GM12891 (cell line): ENCODE results near the gene KRTAP9-4. TPM values are rescaled to one million over a fixed set of nuclear protein-coding genes. Genes with fewer than 3 reads are reported as not detected.
"Not testable (repeated sequence)": the region's sequence is repeated elsewhere in the genome, so short reads cannot be mapped to it uniquely, and the experiment has no call there.

ENCODE experiments used
- DNase-seq: peaks from one replicate; pipeline ENCODE4 v3.0.0; 2011; ENCODE audit warnings: low spot score; ENCODE audit not compliant: insufficient read length
- FAIRE-seq: peaks from 2 replicates; lab custom pipeline; 2011; peaks lifted over from hg19 to GRCh38; lab: Jason Lieb, UNC
- PAX5 ChIP-seq: IDR thresholded peaks from 2 replicates; pipeline ENCODE4 v1.6.1; 2011; ENCODE audit warnings: low read length, moderate library complexity, mild to moderate bottlenecking; ENCODE audit not compliant: insufficient read depth, severe bottlenecking
- POLR2A ChIP-seq: IDR thresholded peaks from 2 replicates; pipeline ENCODE4 v1.6.1; 2011; ENCODE audit warnings: low read depth, low read length, control low read depth
- POLR2AphosphoS5 ChIP-seq: IDR thresholded peaks from 2 replicates; pipeline ENCODE4 v1.6.1; 2011; ENCODE audit warnings: low read depth, low read length, control low read depth
- POU2F2 ChIP-seq: IDR thresholded peaks from 2 replicates; pipeline ENCODE4 v1.6.1; 2011; ENCODE audit warnings: low read depth, mild to moderate bottlenecking, control low read depth, low read length, moderate library complexity
- SPI1 ChIP-seq: IDR thresholded peaks from 2 replicates; pipeline ENCODE4 v1.6.1; 2011; ENCODE audit warnings: low read depth, low read length, control low read depth
- TAF1 ChIP-seq: IDR thresholded peaks from 2 replicates; pipeline ENCODE4 v1.6.1; 2011; ENCODE audit warnings: low read depth, low read length, control low read depth
- polyA plus RNA-seq: library from polyadenylated mRNA; unstranded; fragments of >200 nt; gene quantifications from one replicate; pipeline ENCODE4 v1.2.1, GENCODE V29; 2012; ENCODE audit warnings: low read depth, missing spikeins, inconsistent platforms; ENCODE audit not compliant: missing spikeins

Gene KRTAP9-4, protein sequence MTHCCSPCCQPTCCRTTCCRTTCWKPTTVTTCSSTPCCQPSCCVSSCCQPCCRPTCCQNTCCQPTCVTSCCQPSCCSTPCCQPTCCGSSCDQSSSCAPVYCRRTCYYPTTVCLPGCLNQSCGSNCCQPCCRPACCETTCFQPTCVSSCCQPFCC
- not detected for polyA plus RNA-seq

DNA sequence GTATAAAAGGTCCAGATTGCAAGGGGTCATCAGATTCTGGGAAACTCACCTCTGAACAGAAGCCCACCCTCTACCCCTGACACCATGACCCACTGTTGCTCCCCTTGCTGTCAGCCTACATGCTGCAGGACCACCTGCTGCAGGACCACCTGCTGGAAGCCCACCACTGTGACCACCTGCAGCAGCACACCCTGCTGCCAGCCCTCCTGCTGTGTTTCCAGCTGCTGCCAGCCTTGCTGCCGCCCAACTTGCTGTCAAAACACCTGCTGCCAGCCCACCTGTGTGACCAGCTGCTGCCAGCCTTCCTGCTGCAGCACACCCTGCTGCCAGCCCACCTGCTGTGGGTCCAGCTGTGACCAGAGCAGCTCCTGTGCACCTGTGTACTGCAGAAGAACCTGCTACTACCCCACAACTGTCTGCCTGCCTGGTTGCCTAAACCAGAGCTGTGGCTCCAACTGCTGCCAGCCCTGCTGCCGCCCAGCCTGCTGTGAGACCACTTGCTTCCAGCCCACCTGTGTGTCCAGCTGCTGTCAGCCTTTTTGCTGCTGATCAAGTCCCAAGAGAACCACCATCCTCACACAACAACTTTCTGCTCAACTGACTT is at the start of gene KRTAP9-4:
Gene KRTAP9-4, plus strand, starts transcription at position 51 of the 604 bp plus-strand sequence. Its CDS starts 34 bp downstream, at position 85.
- DNase-seq, result not testable (repeated sequence)

DNA sequence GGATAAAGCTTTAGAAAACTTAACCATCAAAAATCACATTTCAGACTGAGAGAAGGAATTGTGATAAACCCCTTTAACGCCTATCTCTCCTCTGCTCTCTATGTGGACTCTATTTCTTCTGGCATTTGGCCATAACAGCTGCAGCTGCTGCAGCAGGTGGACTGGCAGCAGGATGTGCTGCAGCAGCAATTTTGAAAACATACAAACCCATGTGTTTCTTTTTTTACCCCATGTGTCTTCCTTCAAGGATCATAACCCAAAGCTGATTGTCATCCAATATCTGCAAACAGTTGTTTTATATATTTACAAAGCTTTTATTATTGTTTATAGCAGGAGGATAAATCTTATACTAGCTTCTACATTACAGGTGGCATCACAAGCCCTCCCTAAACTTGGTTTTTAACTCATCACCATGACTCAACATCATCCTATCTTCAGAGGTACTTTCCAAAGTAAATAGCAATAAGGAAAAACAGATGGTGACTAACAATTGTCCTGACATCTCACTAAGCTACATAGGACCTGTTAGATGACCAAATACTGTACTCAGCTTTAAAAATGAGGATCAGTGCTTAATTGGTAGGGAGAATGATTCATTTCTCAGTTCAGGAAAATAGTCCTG is 37.5 kb upstream of the KRTAP9-4 start:
- TF ChIP-seq POLR2AphosphoS5, result no peak
- TF ChIP-seq POLR2A, result no peak
- no peak for TF ChIP-seq SPI1
- TF ChIP-seq POU2F2, result no peak
- no peak for TF ChIP-seq TAF1
- no peak for TF ChIP-seq PAX5
- FAIRE-seq (no peak), DNase-seq (no peak)

More for the DNA sequence above, at the start of gene KRTAP9-4:
- not testable (repeated sequence) for FAIRE-seq

DNA sequence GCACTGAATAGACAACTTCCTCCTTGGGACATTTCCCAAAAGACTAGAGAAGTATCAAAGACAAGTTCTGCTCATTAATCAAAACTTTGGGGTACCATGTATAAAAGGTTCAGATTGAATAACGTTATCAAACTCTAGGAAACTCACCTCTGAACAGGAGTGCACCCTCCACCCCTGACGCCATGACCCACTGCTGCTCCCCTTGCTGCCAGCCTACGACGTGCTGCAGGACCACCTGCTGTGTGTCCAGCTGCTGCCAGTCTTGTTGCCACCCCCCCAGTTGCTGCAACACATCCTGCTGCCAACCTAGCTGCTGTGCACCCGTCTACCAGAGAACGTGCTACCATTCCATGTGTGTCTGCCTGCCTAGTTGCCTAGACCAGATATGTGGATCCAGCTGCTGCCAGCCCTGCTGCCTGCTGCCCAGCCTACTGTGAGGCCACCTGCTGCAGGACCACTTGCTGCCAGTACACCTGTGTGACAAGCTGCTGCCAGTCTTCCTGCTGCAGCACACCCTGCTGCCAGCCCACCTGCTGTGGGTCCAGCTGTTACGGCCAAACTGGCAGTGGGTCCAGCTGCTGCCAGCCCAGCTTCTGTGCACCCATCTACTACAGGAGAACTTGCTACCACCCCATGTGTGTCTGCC is 36.8 kb upstream of the KRTAP9-4 start:
- no peak for TF ChIP-seq POU2F2
- no peak for TF ChIP-seq POLR2A
- TF ChIP-seq PAX5, result no peak
- TF ChIP-seq SPI1, result no peak
- no peak for TF ChIP-seq POLR2AphosphoS5
- DNase-seq (no peak), FAIRE-seq (no peak)

DNA sequence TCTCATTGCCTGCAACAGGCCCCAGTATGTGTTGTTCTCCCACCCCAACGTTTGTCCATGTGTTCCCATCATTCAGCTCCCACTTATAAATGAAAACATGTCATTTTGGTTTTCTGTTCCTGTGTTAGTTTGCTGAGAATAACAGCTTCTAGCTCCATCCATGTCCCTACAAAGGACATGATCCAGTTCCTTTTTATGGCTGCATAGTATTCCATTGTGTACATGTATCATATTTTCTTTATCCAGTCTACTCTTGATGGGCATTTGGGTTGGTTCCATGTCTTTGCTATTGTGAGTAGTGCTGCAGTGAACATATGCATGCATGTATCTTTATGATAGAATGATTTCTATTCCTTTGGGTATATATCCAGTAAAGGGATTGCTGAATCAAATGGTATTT is 33.8 kb upstream of the KRTAP9-4 start:
- TF ChIP-seq POU2F2 (no peak), POLR2AphosphoS5 (no peak), PAX5 (no peak), TAF1 (no peak), SPI1 (no peak), POLR2A (no peak)
- DNase-seq (no peak), FAIRE-seq (no peak)

DNA sequence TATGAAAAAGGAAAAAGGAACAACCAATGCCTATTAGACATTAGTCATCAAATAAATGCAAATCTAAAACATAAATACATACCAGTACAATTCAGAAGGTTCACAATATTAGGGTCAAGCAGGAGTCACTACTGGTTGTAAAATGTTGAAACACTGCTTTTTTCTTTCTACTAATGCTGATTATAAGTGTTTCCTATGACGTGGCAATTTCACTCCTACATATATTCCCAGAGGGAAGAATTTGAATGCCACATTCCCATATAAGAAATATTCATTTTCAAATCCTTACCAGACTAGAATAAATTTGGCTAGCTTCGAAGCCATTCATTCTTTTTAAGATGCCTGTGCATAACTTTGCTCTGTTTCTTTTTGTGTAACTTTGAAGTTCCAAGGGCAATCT is 25.7 kb upstream of the KRTAP9-4 start:
- TF ChIP-seq POLR2A, result no peak
- no peak for TF ChIP-seq TAF1
- no peak for TF ChIP-seq POLR2AphosphoS5
- TF ChIP-seq POU2F2, result no peak
- TF ChIP-seq PAX5, result no peak
- no peak for TF ChIP-seq SPI1
- FAIRE-seq (no peak), DNase-seq (no peak)

DNA sequence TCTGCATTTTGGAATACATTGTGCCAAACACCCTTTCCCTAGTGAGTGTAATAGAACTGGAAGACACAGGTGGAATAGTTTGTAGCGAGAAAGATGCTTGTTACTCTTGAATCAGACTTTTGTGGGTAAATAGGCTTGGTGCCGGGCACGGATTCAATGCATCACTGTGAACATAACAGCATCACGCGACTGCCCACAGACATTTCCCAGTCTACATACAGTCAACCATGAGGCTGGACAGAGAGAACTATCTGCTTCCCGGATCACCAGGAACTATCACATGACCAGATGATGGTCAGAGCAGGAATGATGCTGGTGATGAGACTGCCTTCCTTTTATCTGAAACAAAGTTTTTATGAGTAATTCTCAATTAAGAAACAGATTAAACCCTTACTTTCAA is 23.4 kb upstream of the KRTAP9-4 start:
- DNase-seq (no peak), FAIRE-seq (no peak)
- TF ChIP-seq SPI1 (no peak), POU2F2 (no peak), POLR2A (no peak), PAX5 (no peak), TAF1 (no peak), POLR2AphosphoS5 (no peak)

DNA sequence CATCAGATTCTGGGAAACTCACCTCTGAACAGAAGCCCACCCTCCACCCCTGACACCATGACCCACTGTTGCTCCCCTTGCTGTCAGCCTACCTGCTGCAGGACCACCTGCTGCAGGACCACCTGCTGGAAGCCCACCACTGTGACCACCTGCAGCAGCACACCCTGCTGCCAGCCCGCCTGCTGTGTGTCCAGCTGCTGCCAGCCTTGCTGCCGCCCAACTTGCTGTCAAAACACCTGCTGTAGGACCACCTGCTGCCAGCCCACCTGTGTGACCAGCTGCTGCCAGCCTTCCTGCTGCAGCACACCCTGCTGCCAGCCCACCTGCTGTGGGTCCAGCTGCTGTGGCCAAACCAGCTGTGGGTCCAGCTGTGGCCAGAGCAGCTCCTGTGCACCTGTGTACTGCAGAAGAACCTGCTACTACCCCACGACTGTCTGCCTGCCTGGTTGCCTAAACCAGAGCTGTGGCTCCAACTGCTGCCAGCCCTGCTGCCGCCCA is 22.8 kb upstream of the KRTAP9-4 start, which contains the start of gene KRTAP9-2:
Gene KRTAP9-2, plus strand, starts transcription at position 51 of the 498 bp plus-strand sequence. Its CDS starts 7 bp downstream, at position 58.
- not testable (repeated sequence) for FAIRE-seq, DNase-seq

DNA sequence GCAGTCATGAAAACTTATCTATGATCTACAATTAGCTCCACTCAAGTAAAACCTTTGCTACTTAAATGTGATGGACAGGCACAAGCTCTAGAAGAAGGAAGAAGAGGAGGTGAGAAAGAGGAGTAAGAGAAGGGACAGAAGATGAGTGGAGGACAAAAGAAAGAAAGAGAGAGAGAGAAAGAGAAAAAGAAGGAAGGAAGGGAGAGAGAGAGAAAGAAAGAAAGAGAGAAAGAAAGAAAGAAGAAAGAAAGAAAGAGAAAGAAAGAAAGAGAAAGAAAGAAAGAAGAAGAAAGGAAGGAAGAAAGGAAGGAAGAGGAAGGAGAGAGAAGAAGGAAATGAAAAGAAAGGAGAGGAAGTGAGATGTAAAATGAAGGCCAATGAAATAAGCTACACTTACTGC is 19.4 kb upstream of the KRTAP9-4 start:
- DNase-seq (no peak), FAIRE-seq (no peak)
- TF ChIP-seq PAX5 (no peak), TAF1 (no peak), POLR2A (no peak), POU2F2 (no peak)

DNA sequence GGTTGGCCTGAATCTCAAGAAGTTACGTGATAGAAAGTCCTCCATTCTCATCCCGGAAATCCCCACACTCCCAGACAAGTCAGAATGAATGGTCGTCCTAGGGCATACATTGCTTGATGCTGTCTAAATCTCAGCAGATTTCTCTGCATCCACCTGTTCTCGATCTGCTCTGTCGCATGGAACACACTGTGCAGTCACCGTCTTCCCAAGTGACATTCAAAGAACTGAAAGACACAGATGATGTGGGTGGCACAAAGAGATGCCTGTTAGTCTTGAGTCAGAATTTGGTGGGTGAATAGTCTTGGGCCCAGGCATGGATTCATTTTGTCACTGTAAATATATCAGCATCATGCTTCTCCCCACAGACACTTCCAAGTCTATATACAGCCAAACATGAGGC is 17.8 kb upstream of the KRTAP9-4 start:
- DNase-seq, result no peak
- no peak for TF ChIP-seq PAX5
- TF ChIP-seq POU2F2, result no peak
- TF ChIP-seq POLR2A, result no peak
- no peak for TF ChIP-seq SPI1
- TF ChIP-seq TAF1, result no peak
- TF ChIP-seq POLR2AphosphoS5, result no peak
- no peak for FAIRE-seq

DNA sequence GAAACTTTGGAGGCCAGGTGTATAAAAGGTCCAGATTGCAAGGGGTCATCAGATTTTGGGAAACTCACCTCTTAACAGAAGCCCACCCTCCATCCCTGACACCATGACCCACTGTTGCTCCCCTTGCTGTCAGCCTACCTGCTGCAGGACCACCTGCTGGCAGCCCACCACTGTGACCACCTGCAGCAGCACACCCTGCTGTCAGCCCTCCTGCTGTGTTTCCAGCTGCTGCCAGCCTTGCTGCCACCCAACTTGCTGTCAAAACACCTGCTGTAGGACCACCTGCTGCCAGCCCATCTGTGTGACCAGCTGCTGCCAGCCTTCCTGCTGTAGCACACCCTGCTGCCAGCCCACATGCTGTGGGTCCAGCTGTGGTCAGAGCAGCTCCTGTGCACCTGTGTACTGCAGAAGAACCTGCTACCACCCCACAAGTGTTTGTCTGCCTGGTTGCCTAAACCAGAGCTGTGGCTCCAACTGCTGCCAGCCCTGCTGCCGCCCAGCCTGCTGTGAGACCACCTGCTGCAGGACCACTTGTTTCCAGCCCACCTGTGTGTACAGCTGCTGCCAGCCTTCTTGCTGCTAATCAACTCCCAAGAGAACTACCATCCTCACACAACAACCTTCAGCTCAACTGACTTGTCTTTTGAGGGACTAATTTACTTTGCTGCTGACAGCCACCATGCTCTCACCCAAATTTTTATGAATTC is 16.9 kb upstream of the KRTAP9-4 start, which contains the start of gene KRTAP9-3:
Gene KRTAP9-3, plus strand, starts transcription at position 51 of the 707 bp plus-strand sequence. Its CDS starts 53 bp downstream, at position 104.
- not testable (repeated sequence) for FAIRE-seq

DNA sequence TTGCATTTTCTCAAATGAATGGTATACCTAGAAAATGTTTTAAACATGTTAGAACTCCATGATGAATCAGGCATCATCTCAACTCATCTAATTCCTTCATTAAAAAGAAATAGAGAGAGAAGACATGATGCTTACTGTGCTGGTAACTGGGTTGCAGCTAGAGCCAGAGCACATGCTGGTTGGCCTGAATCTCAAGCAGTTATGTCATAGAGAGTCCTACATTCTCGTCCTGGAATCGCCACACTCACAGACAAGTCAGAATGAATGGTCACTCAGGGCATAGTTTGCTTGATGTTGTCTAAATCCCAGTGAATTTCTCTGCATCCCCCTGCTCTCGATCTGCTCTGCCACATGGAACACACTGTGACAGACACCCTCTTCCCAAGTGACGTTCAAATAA is 12.4 kb upstream of the KRTAP9-4 start:
- not testable (repeated sequence) for DNase-seq, FAIRE-seq

More for the DNA sequence above, 16.9 kb upstream of the KRTAP9-4 start, which contains the start of gene KRTAP9-3:
- DNase-seq, result not testable (repeated sequence)

DNA sequence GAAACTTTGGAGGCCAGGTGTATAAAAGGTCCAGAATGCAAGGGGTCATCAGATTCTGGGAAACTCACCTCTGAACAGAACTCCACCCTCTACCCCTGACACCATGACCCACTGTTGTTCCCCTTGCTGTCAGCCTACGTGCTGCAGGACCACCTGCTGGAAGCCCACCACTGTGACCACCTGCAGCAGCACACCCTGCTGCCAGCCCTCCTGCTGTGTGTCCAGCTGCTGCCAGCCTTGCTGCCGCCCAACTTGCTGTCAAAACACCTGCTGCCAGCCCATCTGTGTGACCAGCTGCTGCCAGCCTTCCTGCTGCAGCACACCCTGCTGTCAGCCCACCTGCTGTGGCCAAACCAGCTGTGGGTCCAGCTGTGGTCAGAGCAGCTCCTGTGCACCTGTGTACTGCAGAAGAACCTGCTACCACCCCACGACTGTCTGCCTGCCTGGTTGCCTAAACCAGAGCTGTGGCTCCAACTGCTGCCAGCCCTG is 11.5 kb upstream of the KRTAP9-4 start, which contains the start of gene KRTAP9-8:
Gene KRTAP9-8, plus strand, starts transcription at position 51 of the 489 bp plus-strand sequence. Its CDS starts 53 bp downstream, at position 104.
- not testable (repeated sequence) for FAIRE-seq, DNase-seq

DNA sequence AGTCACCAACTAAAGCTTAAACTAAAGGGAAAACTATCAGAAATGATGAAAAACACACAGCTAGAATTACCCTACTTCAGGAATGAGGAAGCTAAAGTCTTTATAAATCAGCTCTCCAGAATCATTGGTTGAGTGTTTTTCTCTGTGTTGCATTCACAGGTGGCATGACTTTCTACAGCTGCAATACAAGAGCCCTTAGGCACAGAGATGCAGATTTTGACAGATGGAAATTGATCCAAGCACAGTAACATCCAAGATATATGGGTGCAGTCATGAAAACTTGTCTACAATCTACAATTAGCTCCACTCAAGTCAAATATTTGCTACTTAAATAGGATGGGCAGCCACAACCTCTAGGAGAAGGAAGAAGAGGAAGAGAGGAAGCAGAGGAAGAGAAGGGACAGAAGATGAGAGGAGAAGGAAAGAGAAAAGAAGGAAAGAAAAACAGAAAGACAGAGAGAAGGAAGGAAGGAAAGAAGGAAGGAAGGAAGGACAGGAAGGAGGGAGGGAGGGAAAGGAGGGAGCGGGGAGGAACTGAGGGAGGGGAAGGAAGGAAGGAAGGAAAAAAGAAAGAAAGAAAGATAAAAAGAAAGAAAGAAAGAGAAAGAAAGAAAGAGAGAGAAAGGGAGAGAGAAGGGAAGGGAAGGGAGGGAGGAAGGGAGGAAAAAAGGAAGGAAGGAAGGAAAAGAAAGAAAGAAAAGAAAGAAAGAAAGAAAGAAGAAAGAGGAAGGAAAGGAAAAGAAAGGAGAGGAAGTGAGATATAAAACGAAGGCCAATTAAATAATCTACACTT is 2.3 kb upstream of the KRTAP9-4 start:
- FAIRE-seq, DNase-seq: not testable (repeated sequence)
